GM10248 (cell line): ENCODE results near the gene CD74.
"Not testable (repeated sequence)": the region's sequence is repeated elsewhere in the genome, so short reads cannot be mapped to it uniquely, and the experiment has no call there.

Source experiments
- CTCF ChIA-PET: fragments of 300-600 bp; sonication (Branson Sonifier 250); formaldehyde crosslinking; extraction: SDS; loops from one replicate; lab custom pipeline; 2021; ENCODE audit warnings: antibody characterized with exemption; lab: Yijun Ruan, JAX
- POLR2A ChIA-PET: fragments of 350-650 bp; sonication (Branson Sonifier 250); formaldehyde crosslinking; extraction: SDS; loops from one replicate; lab custom pipeline; 2020; ENCODE audit warnings: antibody characterized with exemption; lab: Yijun Ruan, JAX
- DNase-seq: peaks from one replicate; pipeline ENCODE4 v3.0.0; 2012; ENCODE audit errors: extremely low spot score
- CTCF ChIP-seq: IDR thresholded peaks from 2 replicates; pipeline ENCODE4 v1.5.1; 2012; ENCODE audit warnings: mild to moderate bottlenecking, low read depth; ENCODE audit errors: extremely low read depth, missing control alignments, control extremely low read depth

Gene CD74

GRCh38 chr5:150457121-150457520 lies 44.4 kb upstream of the CD74 start:
- ChIA-PET POLR2A (interaction anchor here (0.6 kb wide), 1 partner anchor 12 kb away, joined by 3 read pairs; no protein-coding TSS in a partner anchor), CTCF (interaction anchor here (0.7 to 8.9 kb wide), 14 partner anchors 7 to 389 kb away, joined by 3 to 75 read pairs (median 4); partner anchors contain the start of genes IRGM and RPS14)
- DNase-seq = no peak
- no peak for TF ChIP-seq CTCF

GRCh38 chr5:150454492-150455229 lies 42.0 kb upstream of the CD74 start:
- no peak for TF ChIP-seq CTCF
- POLR2A ChIA-PET = interaction anchor here (0.7 kb wide), 1 partner anchor 391 kb away, joined by 8 read pairs; no protein-coding TSS in a partner anchor

GRCh38 chr5:150454027-150454426 lies 41.3 kb upstream of the CD74 start:
- DNase-seq, POLR2A ChIA-PET: not testable (repeated sequence)
- CTCF ChIA-PET = interaction anchor here (2.6 kb wide), 1 partner anchor 91 kb away, joined by 11 read pairs; no protein-coding TSS in a partner anchor

More at GRCh38 chr5:150454492-150455229, 42.0 kb upstream of the CD74 start:
- CTCF ChIA-PET = interaction anchor here (1.4 to 8.9 kb wide), 3 partner anchors 86 to 392 kb away, joined by 3 to 75 read pairs (median 44); no protein-coding TSS in a partner anchor
- DNase-seq = no peak

- POLR2A ChIA-PET = no interaction called here
Observed at GRCh38 chr5:150452914-150453313, 40.2 kb upstream of the CD74 start.

GRCh38 chr5:150451594-150451993 lies 38.9 kb upstream of the CD74 start:
- ChIA-PET CTCF (interaction anchor here (2.6 to 3.3 kb wide), 6 partner anchors 7 to 93 kb away, joined by 11 to 29 read pairs (median 18); no protein-coding TSS in a partner anchor), POLR2A (interaction anchor here (0.7 kb wide), 1 partner anchor 57 kb away, joined by 5 read pairs; no protein-coding TSS in a partner anchor)
- no peak for TF ChIP-seq CTCF
- DNase-seq = no peak

More at GRCh38 chr5:150452914-150453313, 40.2 kb upstream of the CD74 start:
- CTCF ChIA-PET = interaction anchor here (1.1 to 2.6 kb wide), 3 partner anchors 17 to 92 kb away, joined by 3 to 11 read pairs (median 5); no protein-coding TSS in a partner anchor
- TF ChIP-seq CTCF = no peak
- DNase-seq = no peak

GRCh38 chr5:150449517-150450339 lies 37.0 kb upstream of the CD74 start, which contains the start of gene RPS14:
TSS of gene RPS14 (minus strand) at chr5:150449739. CDS start at chr5:150447733, 2,006 bp downstream.
- ChIA-PET POLR2A (interaction anchor here (0.6 to 2.0 kb wide), 6 partner anchors 35 to 109 kb away, joined by 3 to 24 read pairs (median 4); partner anchors contain the start of gene CD74), CTCF (interaction anchor here (0.6 to 3.3 kb wide), 41 partner anchors 9 to 397 kb away, joined by 3 to 29 read pairs (median 5); partner anchors contain the start of genes CD74, DCTN4 and RBM22)
- peak; percentile 94 for TF ChIP-seq CTCF
- peak; percentile 96 for DNase-seq
